Measurements from ENCODE around the gene CR1.

GRCh38 chr1:207461649-207462048, 34.3 kb upstream of the CR1 start:
- TF ChIP-seq CTCF (IDR thresholded peaks at IDR 0.05) (no peak), EZH2 (IDR thresholded peaks at IDR 0.05) (no peak)

Measured in neural progenitor cell (in vitro differentiated cells).